PFSK-1 (cell line): ENCODE results near the gene LTBP2.

ENCODE experiments used
- POLR2AphosphoS5 ChIP-seq: IDR thresholded peaks from 2 replicates; pipeline ENCODE4 v1.6.1; 2012; ENCODE audit warnings: low read depth, mild to moderate bottlenecking, control low read depth, low read length, moderate library complexity
- REST ChIP-seq, 2 experiments: IDR thresholded peaks; 2 replicates each; pipeline versions ENCODE4 v1.6.1 to v1.8.0; 2011 to 2012; ENCODE audit warnings: low read depth in 2 of 2, low read length in 2 of 2, control low read depth in 1 of 2, inconsistent platforms in 1 of 2, mild to moderate bottlenecking in 1 of 2, moderate library complexity in 1 of 2; ENCODE audit not compliant: insufficient read depth in 1 of 2
- SIN3A ChIP-seq: IDR thresholded peaks from 2 replicates; pipeline ENCODE4 v1.6.1; 2012; ENCODE audit warnings: mild to moderate bottlenecking, low read length, moderate library complexity, borderline replicate concordance; ENCODE audit not compliant: insufficient read depth
- TAF1 ChIP-seq: IDR thresholded peaks from 2 replicates; pipeline ENCODE4 v1.6.1; 2012; ENCODE audit warnings: low read length, control low read depth, borderline replicate concordance; ENCODE audit not compliant: insufficient read depth

DNA sequence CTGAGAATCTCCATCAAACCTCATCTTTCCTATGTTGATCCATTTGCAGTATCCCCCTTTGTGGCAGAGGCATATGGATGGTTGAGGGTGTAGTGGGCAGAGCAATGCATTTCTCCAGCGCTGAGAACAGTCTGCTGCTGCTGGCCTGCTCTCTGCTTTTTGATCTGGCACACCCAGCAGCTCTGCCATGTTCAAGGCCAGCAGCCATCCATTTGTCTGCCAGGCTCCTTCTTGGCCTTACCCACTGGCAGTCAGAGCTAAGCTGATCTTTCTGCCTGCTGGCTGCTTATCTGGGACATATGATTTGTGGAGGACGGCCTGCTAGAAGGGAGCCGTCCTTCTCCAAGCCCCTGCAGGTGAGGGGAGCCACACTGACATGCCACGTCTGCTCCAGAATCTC, 135.9 kb downstream of the LTBP2 start:
- TF ChIP-seq REST (IDR thresholded peaks at IDR 0.05; ENCODE audit: insufficient read depth in 1 of 2, low read depth in 2 of 2, low read length in 2 of 2): no peak
- TF ChIP-seq TAF1: no peak
- TF ChIP-seq POLR2AphosphoS5: no peak
- no peak for TF ChIP-seq SIN3A
